HG03066 (cell line): ENCODE measurements around the gene CDK11A.

Source experiments
- ATAC-seq: cut with Tn5 transposase; IDR thresholded peaks from one replicate; pipeline ENCODE4 v1.9.1; 2021; ENCODE audit warnings: low read depth; ENCODE audit not compliant: unreplicated experiment

The CDK11A gene

GRCh38 chr1:1724035-1724864 lies at the start of gene CDK11A:
Gene CDK11A (minus strand): TSS chr1:1724357. CDS start chr1:1722818, 1,539 bp downstream.
- ATAC-seq, result peak; percentile 91

DNA sequence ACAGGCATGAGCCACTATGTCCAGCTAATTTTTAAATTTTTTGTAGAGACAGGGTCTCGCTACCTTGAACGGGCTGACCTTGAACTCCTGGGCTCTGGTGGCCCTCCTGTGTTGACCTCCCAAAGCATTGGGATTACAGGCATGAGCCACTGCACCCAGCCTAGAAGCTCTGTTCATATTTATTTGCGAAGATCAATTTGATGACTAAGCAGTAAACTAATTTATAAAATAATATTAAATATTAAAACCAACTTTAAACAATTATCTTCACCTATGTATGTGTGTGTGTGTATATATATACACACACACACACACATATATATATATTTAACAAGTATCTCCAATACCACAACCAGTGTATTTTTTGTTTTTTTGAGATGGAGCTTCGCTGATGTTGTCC lies 49.7 kb upstream of the CDK11A start:
- no peak for ATAC-seq

DNA sequence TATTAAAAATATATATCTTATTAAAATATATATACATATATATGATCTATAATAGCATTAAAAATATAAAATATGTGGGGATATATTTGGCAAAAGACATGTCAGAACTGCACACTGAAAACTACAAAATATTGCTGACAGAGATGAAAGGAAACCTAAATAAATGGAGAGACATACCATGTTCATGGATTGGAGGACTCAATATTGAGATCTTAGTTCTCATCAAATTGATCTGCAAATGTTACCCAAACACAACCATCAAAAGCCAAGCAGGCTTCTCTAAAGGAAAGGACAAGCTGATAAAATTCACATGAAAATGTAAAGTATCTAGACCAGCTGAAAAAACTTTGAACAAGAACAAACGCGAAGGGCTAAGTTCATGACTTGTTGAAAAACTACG lies 46.9 kb upstream of the CDK11A start:
- ATAC-seq, result no peak

GRCh38 chr1:1770102-1770501 lies 45.9 kb upstream of the CDK11A start:
- no peak for ATAC-seq

DNA sequence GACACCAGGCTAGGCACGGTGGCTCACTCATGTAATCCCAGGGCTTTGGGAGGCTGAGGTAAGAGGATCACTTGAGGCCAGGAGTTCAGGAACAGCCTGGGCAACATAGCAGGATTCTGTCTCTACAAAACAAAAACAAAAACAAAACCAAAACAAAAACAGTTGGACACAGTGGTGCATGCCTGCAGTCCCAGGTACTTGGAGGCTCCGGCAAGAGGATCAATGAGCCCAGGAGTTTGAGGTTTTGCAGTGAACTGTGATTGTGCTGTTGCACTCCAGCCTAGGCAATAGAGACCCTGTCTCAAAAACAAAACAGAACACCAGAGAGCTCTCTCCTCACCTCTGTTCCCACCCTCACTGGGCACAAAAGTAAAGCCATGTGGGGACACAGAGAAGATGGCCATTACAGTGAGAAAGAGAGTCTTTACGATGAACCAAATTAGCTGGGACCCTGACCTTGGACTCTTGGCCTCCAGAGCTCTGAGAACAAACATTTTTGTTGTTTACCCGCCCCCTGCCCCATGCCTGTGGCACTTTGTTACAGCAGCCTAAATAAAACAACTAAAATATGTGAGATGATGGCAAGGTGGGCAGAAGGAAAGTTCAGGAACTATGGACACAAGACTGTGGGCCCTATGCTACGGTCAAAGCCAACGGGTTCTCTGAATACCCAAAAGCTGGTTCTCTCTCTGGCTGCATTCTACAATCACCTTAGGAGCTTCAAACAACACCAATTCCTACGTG lies 44.3 kb upstream of the CDK11A start:
- no peak for ATAC-seq

DNA sequence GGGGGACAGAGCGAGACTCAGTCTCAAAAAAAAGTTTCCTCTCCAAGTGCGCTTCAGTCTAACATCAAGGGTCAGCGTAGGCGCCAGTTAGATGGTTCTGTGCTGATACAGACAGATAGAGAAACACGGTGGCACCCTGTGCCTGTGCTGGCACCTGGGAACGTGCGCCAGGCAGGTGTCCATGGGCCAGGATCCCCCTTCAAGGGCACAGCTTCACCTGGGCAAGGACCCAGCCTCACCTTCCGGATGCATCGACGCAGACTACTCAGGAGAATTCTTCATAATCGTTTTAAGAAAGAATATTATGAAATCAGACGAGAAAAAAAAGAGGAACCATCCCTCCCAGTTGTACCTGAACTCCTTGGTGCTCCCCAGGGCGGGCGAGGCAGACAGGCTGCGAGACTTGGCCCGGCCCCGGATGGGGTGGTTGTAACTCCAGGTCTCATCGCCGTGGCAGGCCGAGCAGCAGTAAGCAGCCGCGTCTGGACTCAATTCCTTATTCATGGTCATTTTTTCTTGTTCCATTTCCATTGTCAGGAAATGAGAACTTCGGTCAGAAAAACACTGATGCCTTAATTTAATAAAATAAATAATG lies 40.8 kb upstream of the CDK11A start:
- ATAC-seq, result no peak

DNA sequence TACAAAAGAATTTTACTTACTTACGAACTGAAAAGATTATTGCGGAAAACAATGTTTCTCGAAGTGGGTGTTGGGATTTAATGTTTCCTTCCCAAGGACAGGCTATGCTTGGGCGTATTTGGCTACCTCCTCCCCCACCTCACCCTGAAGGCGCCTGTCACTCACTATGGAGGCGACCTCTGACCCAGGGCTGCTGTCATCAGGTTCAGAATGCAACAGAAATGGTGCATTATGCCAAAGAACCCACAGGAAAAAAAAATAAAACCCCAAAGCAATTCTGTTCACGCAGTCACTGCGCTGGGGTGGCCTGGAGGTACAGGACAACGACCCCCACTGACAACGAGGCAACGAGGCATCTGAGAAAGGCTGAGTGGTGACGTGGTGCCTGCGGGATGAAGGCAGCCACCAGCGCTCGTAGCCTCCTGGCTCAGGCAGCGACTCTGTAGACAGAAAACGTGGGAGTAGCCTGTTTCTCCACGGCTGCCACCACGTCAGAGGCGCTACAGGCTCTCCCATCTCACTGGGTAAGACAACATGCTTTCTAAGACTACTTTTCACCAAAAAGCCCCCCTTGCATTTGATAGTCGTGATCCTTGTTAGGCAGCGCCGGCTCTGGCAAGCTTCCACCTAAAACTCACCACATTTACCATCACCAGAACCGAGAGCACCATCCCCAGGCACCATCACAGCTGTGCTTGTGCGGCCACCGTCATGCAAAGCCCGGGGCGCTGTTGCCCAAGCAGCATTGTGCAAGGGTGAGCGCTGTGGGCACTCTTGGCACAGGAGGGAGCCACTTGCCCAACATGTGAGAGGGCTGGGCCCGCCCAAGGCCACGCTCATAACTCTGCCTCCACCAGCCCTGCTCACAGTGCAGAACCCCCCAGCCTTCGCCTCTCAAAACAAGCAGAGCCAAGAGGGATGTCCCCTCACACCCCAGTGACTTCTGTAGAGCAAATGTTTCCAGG lies 39.8 kb upstream of the CDK11A start:
- ATAC-seq, result no peak

DNA sequence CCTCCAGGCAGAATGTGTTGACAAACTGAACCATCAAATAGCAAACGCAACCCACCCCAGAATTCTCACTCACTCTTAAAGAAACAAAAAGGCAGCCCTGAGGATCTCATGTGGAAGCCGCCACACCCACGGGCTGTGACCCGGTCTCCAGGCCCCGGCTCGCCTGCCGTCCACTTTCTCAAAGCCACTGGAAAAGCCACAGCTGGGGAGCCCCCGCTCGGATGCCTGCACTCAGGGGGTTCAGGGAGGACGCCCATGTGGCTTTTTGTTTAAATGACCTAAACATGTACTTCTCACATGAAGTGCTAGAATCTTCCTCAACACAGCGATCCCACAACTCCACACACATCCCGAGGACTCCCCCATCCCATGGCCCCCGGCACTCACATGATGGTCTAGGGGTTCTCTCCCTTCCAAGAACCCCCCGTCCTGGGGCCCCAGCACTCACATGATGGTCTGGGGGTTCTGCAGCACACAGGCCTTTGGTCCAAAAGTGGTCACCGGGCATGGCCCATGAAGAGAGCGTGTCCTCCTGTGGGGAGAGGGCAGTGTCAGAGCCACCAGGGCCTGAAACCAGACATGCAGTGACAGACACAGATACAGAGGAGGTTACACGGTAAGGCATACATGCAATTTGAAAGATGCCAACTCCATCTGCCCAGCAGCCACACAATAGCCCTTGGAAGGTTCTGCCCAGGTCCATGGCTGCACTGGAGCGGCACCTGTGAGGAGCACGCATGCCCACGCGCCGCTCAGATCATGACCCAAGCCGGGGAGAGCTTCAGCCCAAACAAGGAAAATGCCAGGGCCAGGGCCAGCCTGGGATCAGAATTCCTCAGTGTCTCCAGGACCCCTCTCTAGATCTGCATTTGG lies 37.6 kb upstream of the CDK11A start:
- ATAC-seq, result no peak

GRCh38 chr1:1760715-1761114 lies 36.6 kb upstream of the CDK11A start:
- no peak for ATAC-seq

DNA sequence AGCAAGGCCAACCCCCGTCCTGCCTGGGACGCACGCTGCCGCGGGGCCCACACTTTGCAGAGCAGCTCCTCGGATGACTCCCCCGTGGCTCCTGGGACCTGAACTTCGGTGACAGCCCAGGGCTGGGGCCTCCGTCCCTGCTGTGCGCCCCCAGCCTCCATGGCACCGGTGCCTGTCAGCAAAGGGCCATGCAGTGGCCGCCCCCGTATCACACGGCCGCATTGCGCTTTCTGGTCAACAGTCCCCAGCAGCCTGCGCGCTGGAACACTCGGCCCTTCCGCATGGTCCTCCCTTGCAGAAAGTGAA lies 36.1 kb upstream of the CDK11A start:
- ATAC-seq, result no peak

DNA sequence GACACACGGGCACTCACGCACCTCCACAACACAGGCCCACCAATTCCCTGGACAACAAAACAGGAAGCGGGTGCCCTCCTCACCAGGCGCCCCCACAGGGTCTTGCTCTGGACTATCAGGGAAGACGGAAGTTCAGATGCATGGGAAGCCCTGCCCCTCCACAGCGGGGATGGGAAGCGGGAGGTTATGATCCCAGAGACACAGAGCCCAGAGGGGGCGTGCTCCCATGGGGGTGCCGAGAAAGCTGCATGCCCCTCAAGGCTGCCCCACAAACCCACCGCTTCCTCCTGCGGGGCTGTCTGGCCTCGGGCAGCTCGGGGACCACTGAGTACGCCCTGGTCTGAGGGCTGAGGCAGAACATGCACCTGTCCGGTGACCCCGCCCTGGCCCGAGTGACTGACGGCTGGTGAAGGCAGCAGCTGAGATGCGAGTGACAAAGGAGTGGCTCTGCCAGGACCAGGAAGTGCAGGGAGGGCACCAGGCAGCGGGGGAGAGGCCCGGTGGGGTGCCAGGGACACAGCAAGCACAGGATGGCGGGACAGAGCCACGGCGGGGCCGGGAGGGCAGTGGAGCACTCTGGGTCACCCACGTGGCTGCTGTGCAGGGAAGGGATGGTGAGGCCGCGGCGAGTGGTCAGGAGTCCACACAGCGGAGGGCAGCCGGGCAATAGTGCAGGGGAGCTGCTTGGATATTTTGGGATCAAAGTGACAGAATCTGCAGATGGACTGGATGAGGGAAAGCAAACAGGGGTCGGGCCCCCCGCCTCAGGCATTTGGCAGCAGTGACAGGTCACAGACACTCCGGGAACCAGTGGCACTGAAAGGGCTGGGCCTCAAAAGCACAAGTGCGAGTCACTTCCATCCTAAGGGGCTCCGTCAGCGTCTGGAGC lies 35.5 kb upstream of the CDK11A start:
- ATAC-seq, result no peak

GRCh38 chr1:1758692-1759455 lies 34.7 kb upstream of the CDK11A start:
- no peak for ATAC-seq

DNA sequence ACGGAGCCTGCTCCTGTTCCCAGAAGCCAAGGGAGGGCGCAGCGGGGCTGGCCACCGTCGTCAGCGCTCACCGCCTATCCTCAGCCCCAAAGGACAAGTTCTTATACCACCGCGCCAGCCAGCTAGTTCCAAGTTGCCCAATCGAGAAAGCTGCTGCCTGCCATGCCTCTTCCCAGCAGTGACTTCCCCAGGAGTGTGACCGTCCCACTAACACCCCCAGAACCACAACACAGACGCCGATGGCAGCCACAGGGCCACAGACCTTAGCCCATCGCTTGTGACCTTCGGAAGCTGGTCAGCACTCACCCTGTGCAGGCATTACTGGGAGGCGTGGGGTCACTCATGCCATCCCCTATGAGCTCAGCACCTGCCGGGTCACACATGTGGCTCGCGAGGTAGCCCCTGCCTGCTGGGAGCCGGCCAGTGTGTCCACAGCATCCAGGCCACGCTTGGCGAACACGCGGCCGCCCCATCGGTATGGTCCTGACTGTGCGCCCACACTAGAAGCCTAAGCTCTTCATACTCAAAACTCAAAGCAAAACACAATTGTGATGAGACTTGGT lies 34.0 kb upstream of the CDK11A start:
- ATAC-seq, result no peak

DNA sequence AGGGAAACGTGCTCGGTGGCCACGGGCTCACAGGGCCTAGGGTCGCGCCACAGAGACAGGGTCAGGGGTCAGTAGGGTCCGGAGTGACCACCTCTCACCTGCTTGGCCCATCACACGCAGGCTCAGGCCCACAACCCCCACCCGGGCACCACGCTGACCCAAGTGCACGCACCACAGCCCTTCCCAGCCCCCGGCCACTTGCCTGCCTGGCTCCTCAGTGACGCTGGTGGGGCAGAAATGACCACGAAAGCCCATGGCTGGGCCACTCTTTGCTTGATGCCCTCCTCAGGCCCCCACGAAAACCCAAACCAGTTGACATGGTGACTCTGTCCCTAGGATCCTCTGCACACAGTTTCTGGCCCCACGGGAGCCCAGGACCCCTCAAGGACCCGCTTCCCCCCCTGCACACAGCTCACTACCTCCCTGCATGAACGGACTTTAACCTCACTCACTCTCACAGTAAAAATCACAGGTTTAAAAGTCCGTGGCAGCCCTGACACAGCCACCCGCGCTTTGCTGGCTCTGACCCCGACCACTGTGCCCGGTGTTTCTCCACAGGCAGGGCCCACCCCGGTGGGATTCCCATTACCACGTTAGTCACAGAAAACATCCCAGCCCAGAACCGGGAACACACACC lies 33.4 kb upstream of the CDK11A start:
- no peak for ATAC-seq

DNA sequence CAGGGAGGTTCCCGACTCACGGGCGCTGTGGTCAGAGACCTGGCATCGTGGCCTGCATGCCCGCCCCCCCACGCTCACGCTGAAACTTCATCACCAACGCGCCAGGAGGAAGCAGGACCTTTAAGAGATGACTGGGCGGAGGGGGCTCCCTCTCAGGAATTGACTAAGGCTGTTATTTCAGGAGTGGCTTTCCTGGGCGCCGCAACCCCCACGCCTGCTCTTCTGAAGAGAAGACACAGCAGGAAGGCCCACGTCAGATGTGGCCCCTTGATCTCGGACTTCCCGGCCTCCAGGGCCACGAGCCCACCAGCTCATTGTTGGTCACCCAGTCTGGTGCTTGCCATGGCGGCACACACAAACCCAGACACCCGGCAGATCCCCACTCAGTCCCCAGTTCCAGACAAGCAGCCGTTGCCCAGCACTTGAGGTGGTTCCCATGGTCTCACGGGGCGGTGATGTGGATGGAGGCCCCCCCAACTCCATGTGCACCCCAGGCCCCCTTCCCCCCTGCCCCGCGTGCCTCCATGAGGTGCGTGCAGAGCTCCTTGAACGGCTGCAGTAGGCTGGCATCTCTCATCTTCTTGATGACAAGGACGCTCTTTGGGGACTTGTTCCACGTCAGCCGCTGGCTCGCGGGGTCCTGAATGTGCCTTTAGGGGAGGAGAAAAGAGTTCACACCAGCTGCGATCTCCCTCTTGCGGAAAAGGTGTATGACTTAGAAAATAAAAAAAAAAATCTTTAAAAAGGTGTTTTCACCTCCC lies 32.7 kb upstream of the CDK11A start:
- ATAC-seq, result no peak

- ATAC-seq, result no peak
Measured at GRCh38 chr1:1755852-1756251, 31.7 kb upstream of the CDK11A start.
